ENCODE results near the gene TRIM3.

Gene TRIM3

DNA sequence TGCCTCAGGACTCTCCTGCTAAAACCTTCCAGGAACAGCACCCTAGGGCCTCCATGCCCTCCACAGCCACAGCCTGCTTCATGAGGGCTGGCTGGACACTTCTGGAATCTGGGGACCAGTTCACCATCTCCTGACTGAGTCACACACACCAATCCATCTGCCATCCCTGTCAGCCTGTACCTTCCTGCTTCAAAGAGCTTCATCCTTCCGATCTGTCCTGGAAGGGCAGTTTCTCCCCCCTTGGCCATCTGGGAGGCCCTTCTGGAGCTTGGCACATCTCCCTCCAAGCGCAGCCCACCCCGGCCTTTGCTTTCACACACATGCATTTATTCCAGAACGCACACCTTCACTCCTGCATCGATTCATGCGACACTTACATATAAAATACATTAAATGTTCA, 67.9 kb downstream of the TRIM3 start:
- TF ChIP-seq, protein P1, sequence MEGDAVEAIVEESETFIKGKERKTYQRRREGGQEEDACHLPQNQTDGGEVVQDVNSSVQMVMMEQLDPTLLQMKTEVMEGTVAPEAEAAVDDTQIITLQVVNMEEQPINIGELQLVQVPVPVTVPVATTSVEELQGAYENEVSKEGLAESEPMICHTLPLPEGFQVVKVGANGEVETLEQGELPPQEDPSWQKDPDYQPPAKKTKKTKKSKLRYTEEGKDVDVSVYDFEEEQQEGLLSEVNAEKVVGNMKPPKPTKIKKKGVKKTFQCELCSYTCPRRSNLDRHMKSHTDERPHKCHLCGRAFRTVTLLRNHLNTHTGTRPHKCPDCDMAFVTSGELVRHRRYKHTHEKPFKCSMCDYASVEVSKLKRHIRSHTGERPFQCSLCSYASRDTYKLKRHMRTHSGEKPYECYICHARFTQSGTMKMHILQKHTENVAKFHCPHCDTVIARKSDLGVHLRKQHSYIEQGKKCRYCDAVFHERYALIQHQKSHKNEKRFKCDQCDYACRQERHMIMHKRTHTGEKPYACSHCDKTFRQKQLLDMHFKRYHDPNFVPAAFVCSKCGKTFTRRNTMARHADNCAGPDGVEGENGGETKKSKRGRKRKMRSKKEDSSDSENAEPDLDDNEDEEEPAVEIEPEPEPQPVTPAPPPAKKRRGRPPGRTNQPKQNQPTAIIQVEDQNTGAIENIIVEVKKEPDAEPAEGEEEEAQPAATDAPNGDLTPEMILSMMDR (IDR thresholded peaks at IDR 0.05; ENCODE audit: insufficient read depth, low read length, missing control alignments) = no peak

DNA sequence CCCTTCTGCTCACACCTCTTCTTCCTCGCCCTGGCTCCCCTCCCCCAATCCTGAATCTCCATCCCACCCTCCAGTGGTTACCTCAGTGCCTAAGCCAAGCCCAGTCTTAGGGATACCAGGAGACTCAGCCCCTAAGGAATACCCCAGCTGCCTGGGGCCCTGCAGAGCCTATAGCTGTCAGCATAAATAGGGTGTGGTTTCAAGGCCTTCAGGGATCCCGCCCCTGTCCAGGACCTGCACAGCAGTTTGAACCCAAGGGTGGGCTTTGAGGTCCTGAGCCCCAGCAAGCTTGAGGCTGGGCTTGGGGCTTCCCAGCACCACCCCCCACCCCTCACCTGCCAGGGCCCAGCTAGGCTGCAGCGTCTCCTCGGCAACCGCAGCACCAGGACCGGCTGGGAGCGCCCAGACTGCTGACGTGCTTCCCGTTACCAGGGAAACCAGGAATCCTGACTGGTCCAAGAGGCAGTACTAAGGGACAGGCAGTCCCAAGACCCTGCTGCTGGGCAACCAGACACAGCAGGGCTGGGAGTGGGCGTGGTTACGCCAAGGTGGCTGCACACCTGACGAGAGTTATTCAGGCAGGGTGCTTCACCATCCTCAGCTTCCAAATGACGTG, 68.6 kb downstream of the TRIM3 start:
- ChIA-PET CTCF (interaction anchor here (1.0 to 2.8 kb wide), 3 partner anchors 26 to 100 kb away, joined by 6 to 19 read pairs (median 6); no protein-coding TSS in a partner anchor), POLR2A (no interaction called here)
- no peak for DNase-seq (ENCODE audit: low read depth, low spot score)
- TF ChIP-seq, protein P1 (IDR thresholded peaks at IDR 0.05; ENCODE audit: insufficient read depth, low read length, missing control alignments) = no peak
- H3K4me3 ChIP-seq (ENCODE audit: low read depth, low read length) = no peak overlapping the region

More for the DNA sequence above, 67.9 kb downstream of the TRIM3 start:
- no peak for DNase-seq (ENCODE audit: low read depth, low spot score)
- H3K4me3 ChIP-seq (ENCODE audit: low read depth, low read length) = no peak overlapping the region
- ChIA-PET POLR2A (no interaction called here), CTCF (interaction anchor here (1.2 to 2.8 kb wide), 3 partner anchors 27 to 99 kb away, joined by 6 to 19 read pairs (median 6); no protein-coding TSS in a partner anchor)

DNA sequence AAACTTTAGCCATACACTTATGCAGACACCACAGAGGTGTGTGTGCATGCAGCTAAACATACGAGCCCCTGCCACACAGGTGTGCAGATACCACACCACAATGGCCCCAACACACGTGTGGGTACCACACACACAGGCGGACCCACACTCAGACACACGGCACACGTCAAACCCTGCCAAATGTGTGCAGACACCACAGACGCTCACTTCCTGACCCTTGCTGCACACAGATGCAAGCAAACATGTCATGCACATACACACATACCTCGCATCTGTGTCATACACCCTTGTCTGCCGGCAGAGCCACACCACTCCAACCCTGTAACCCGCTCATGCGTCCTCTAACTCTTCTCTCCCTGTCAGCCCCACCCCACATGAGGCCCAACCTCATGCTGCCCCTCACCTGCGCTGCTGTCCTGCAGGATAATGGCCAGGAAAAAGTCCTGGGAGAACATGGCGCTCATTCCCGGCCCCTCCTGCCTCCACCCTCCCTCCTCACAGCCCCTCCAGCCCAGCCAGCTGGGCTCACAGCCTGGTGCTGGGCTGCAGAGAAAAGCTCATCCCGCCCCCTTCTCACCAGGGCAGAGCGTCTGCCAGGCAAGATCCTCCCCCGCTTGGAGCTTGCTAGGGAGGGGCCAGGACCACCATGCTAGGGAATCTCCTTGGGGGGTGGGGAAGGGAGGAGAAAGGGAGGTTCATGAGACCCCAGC, 69.2 kb downstream of the TRIM3 start:
- H3K4me3 ChIP-seq (ENCODE audit: low read depth, low read length) = no peak overlapping the region

DNA sequence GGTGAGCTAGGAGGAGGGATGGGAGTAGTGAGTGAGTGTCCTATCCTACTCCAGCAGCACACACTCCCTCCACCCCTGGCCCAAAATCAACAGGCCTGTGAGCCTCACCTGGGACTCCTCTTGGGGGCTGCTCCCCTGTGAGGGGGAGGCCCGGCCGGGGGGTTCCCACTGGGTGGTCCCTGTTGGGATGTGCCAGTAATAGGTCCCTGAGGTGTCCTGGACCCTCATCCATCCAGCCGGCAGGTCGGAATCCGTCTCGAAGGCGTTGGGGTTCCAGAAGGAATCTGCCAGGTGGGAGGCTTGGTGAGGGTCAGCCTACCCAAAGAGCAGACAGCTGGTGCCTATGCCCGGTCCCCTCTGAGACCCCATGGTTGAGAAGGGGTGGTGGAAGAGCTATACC, 70.2 kb downstream of the TRIM3 start:
- no peak for DNase-seq (ENCODE audit: low read depth, low spot score)
- POLR2A ChIA-PET = interaction anchor here (1.5 kb wide), 1 partner anchor 10 kb away, joined by 5 read pairs; no protein-coding TSS in a partner anchor
- TF ChIP-seq, protein P1 (IDR thresholded peaks at IDR 0.05; ENCODE audit: insufficient read depth, low read length, missing control alignments) = no peak
- no peak overlapping the region for H3K4me3 ChIP-seq (ENCODE audit: low read depth, low read length)
- CTCF ChIA-PET = interaction anchor here (1.1 to 2.6 kb wide), 3 partner anchors 15 to 40 kb away, joined by 4 to 10 read pairs (median 9); no protein-coding TSS in a partner anchor

More for the DNA sequence above, 69.2 kb downstream of the TRIM3 start:
- TF ChIP-seq, protein P1 (IDR thresholded peaks at IDR 0.05; ENCODE audit: insufficient read depth, low read length, missing control alignments) = no peak
- POLR2A ChIA-PET = no interaction called here
- DNase-seq (ENCODE audit: low read depth, low spot score) = peak; percentile 17
- CTCF ChIA-PET = interaction anchor here (1.0 to 2.8 kb wide), 3 partner anchors 26 to 39 kb away, joined by 6 to 19 read pairs (median 10); no protein-coding TSS in a partner anchor

DNA sequence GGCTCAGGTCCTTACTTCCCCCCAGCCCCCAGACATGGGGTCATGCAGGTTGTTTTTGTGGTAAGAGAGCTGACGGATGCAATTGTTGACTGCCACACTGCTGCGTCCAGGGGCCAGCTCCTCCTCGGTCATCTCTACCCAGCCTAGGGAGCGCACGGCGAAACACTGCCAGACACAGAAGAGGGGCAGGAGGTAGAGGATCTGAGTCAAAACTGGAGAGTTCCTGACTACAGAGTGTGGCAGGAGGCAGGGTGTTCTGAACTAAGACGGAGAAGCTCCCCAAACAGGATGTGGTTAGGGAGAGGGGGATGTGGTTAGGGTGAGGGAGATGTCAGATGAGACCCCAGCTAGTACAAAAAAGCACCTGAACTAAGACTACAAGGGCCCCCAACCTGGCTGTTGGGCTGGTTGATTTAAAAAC, 71.2 kb downstream of the TRIM3 start:
- CTCF ChIA-PET = interaction anchor here (0.8 to 2.6 kb wide), 6 partner anchors 9 to 41 kb away, joined by 3 to 10 read pairs (median 3); partner anchors contain the start of gene HPX

More for the DNA sequence above, 71.2 kb downstream of the TRIM3 start:
- POLR2A ChIA-PET = interaction anchor here (0.8 to 1.5 kb wide), 3 partner anchors 11 to 79 kb away, joined by 3 to 5 read pairs (median 3); partner anchors contain the start of gene SMPD1
- DNase-seq (ENCODE audit: low read depth, low spot score) = no peak
- no peak overlapping the region for H3K4me3 ChIP-seq (ENCODE audit: low read depth, low read length)
- TF ChIP-seq, protein P1 (IDR thresholded peaks at IDR 0.05; ENCODE audit: insufficient read depth, low read length, missing control alignments) = no peak

All from AG04449 (cell line).